ENCODE results near the gene GAS2L2.

Gene GAS2L2

DNA sequence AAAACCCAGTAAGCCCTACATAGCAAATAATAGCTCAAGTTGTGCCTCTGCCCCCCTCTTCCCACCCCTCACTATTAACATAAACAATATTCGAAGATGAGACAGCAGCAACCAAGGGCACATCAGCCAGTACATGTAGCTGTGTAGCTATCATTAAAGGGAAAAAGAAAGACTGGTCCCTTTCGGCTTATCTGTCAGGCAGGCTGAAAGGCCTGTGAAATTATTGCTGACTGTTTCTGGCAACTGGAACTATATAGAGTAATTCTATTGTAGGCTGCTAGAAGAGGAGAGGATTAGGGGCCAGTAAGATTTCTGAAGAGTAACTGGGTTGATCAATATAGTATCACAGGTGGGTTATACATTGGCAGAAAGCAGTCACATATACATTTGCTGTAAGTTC, 58.1 kb downstream of the GAS2L2 start:
- DNase-seq (ENCODE audit: low spot score), result no peak
- TF ChIP-seq, protein P1, sequence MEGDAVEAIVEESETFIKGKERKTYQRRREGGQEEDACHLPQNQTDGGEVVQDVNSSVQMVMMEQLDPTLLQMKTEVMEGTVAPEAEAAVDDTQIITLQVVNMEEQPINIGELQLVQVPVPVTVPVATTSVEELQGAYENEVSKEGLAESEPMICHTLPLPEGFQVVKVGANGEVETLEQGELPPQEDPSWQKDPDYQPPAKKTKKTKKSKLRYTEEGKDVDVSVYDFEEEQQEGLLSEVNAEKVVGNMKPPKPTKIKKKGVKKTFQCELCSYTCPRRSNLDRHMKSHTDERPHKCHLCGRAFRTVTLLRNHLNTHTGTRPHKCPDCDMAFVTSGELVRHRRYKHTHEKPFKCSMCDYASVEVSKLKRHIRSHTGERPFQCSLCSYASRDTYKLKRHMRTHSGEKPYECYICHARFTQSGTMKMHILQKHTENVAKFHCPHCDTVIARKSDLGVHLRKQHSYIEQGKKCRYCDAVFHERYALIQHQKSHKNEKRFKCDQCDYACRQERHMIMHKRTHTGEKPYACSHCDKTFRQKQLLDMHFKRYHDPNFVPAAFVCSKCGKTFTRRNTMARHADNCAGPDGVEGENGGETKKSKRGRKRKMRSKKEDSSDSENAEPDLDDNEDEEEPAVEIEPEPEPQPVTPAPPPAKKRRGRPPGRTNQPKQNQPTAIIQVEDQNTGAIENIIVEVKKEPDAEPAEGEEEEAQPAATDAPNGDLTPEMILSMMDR (IDR thresholded peaks at IDR 0.05; ENCODE audit: extremely low read depth, missing control alignments), result no peak

All from GM20000 (cell line).